A549 (cell line): ENCODE data around the gene SMARCD3.

Source experiments
- CTCF ChIP-seq: fragments of >200 bp; sonication (Bioruptor Twin); formaldehyde crosslinking; IDR thresholded peaks from 3 replicates; pipeline ENCODE4 v1.5.1; 2016
- HMGXB4 ChIP-seq: fragments of 250-450 bp; sonication (Bioruptor Pico); IDR thresholded peaks from 2 replicates; pipeline ENCODE4 v1.5.0; 2021; ENCODE audit warnings: mild to moderate bottlenecking, moderate library complexity, borderline replicate concordance
- POLR2A ChIP-seq: IDR thresholded peaks from 2 replicates; pipeline ENCODE4 v1.6.1; 2012; ENCODE audit warnings: mild to moderate bottlenecking, low read length
- REST ChIP-seq: fragments of 200-600 bp; sonication (generic); IDR thresholded peaks from 2 replicates; pipeline ENCODE4 v1.6.1; 2016; ENCODE audit warnings: antibody characterized with exemption, mild to moderate bottlenecking, moderate library complexity
- RFX5 ChIP-seq: fragments of 450-650 bp; IDR thresholded peaks from 2 replicates; pipeline ENCODE4 v1.7.1; 2014; ENCODE audit warnings: antibody characterized with exemption, mild to moderate bottlenecking, moderate library complexity
- USF2 ChIP-seq: fragments of 450-650 bp; IDR thresholded peaks from 2 replicates; pipeline ENCODE4 v1.6.1; 2014; ENCODE audit warnings: antibody characterized with exemption

GRCh38 chr7:151189038-151189437 lies 59.5 kb downstream of the SMARCD3 start:
- no peak for TF ChIP-seq CTCF
- no peak for TF ChIP-seq RFX5
- no peak for TF ChIP-seq HMGXB4 (CRISPR knock-in tag)
- no peak for TF ChIP-seq POLR2A
- no peak for TF ChIP-seq USF2
- no peak for TF ChIP-seq REST
